Effector CD4-positive, alpha-beta T cell (primary cell): ENCODE data around the gene GRIK2.

Source experiments
- DNase-seq: peaks from one replicate; pipeline ENCODE4 v3.0.0-alpha.2; 2020

The GRIK2 gene

GRCh38 chr6:101728388-101728787, 334.9 kb downstream of the GRIK2 start:
- no peak for DNase-seq

DNA sequence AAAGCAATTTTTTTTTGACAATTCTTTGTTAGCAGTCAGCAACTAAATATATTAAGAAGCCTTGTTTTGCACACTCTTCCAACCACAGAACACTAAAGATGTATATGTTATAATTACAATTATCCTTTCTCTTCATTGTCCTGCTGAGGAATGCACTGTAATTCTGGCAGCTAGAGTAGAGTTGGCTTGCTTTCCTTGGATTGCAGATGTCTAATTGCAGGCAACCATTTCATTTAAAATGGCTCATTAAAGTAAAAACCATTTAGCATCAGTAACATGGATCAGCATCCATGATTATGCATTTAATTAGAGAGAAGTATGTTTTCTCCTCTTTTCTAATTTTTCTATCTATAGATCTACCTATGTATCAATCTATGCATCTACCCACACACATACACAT, 335.4 kb downstream of the GRIK2 start:
- DNase-seq = no peak

DNA sequence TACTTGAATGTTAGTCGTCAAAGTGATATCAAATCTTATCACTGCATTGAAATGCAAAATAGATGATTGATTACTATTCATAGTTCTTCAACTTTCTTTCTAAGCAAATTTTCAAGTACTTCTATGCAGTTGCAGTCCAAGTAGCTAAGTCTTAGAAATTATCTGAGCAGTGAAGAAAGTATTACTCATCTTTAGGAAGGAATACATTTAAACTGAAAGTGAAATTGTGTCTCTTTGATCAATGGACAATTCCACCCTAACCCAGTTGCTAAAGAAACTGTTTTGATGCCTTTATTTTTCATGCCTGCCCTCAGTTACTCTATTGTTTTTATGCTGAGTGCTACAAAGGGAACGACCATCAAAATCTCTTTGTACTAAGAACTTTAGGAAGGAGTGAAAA, 337.4 kb downstream of the GRIK2 start:
- DNase-seq = no peak

DNA sequence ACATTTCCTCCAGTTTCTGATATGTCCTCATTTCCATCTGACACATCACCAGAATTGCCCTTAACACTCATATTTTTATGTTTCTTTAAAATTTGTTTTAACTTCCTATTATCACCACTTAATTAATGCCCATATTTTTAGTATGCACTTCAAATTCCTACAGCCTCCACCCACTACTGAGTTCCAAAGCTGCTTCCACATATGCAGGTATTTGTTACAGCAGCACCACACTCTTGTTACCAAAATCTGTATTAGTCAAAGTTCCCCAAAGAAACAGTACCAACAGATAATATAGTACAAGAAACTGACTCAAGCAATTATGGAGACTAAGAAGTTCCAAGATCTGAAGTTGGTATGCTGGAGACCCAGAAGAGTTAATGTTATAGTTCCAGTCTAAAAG, 340.4 kb downstream of the GRIK2 start:
- DNase-seq = no peak

DNA sequence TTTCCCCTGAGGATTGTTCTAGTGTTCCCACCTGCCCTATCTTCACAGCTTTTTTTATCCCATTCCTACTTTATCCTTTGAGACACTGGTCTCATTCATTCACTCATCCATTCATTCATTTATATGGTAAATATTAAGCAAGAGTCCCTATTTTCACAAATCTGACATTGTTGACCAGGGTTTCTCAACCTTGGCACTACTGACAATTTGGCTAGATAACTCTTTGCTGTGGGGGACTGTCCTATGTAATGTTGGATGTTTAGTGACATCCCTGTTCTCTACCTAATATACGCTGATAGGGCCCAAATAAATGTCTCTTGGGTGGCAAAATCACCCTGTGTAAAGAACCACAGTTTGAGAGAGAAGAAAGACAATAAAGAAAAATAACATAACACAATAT, 345.0 kb downstream of the GRIK2 start:
- no peak for DNase-seq

- DNase-seq = no peak
Measured at GRCh38 chr6:101740631-101741030, 347.1 kb downstream of the GRIK2 start.

- no peak for DNase-seq
Measured at GRCh38 chr6:101741474-101742171, 348.1 kb downstream of the GRIK2 start.

DNA sequence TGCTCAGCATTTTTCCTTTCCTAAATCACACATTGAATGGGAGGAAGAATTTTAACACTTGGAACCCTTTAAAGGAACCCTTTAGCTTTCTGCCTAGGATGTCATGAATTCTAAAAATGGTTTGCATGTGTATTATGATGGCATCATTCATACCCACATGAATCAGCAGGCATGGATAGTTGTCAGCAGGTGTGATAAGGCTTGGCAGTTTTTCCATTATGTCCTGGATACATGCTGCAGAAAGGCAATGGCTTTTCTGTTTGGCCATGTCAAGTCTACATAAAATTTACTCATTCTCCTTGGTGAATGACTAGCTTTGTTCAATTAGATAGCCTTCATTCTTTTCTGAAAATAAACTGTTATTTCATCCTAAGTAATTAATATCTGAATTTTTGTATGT, 353.7 kb downstream of the GRIK2 start:
- no peak for DNase-seq

- DNase-seq = no peak
Measured at GRCh38 chr6:101747716-101748115, 354.2 kb downstream of the GRIK2 start.

DNA sequence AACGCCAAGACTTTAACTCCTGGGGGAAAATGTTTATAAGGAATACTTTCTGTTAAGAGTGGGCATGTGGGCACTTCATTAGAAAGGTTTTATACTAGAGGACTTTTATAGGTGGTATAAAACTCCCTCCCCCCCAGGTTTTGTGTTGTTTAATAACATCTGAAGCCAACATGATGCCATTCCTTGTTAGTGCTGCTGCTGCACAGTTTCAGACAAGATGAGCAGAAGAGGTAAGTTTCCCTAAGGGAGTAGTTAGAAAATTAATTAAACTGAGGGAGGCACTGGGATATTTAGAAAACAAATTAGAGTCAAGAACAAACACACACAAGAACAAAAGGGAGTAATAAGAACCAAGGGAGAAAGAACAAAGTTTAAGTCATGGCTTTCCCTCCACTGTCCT, 362.4 kb downstream of the GRIK2 start:
- DNase-seq = no peak

DNA sequence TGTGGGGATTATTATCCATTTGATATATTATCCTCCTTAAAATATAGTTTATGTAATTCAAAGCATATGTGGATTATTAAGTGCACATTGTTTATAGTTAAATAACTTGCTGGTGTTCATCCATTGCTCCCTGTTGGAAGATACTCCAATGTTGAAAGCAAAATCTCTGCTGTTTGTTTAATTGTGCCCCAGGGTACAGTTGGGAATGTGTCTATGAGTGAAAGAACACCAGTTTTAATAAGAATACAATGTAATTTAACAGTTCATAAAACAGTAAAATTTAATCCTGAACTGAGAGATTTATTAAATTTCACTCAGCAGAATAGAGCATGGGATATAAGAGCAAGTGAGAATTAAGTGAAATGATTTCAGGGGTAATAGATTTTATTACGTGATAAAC, 364.9 kb downstream of the GRIK2 start:
- no peak for DNase-seq

DNA sequence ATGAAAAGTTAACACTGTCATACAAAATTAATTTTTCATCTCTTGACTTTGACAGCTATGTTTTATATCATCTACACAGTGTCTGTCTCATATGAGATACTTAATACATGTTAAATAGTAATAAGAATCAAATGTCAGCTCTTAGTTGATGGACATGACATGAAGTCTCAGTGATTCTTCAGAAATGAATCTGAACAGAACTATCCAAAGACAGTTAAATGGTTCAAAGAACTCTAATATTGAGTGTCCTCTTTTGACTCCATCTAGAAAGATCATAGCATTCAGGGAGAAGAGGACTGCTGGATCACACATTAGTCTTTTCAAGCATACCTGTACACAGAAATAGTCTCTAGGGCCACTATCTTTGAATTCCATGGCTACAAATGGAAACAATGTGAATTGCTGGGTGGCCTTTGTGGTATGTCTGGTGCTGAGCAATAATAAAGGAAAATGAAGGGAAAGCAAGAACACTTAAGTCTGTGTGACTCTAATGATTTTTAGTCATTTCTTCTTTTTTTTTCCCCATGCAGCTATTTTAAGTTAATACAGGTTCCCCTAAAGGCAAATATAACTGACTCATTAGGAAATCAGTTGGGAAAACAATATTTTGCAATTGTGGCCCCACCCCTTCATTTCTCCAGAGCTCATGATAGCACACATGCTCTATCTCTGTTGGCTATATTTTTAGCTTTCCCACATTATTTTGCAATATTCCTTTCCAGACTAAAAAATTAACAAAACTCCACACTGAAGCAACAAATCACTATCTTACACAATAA, 367.5 kb downstream of the GRIK2 start:
- DNase-seq = no peak

GRCh38 chr6:101762851-101763250, 369.3 kb downstream of the GRIK2 start:
- no peak for DNase-seq

- no peak for DNase-seq
Measured at GRCh38 chr6:101765281-101765680, 371.8 kb downstream of the GRIK2 start.

DNA sequence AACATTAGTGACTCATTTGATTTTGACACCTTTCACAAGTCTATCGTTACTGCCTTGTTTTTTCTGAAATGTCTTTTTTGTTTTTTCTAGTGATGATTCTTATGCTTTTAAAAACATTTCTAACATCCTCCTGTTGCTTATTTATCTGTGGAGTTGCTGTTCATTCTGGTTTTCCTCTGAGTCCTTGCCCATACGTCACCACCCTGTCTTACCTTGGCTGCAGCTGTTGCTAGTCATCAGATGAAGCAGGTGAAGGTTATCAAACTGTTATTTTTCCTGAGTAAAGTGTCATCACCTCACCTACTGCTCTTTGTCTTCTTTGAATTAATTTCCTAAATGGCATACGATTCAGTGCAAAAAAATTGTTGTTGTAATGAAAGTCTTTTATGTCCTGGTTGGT, 376.6 kb downstream of the GRIK2 start:
- no peak for DNase-seq

DNA sequence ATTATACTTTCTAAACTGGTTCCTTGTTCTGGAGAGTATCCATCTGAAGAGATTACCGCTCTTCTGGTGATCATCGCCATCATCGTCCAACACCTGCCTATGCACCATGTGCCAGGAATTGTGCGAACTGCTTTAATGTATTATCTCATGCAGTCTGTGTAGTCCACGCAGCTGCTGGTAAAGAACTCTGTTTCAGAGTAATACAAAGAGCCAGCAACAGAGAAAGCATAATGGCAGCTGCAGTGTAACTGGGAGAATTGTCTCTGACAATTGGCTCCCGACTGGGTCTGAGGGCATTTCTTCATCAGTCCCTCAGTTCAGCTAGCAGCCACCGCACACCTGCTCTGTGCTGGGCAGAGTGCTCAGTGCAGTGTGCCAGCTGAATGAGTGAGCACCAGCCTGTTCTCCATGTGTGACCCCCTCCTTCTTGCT, 383.4 kb downstream of the GRIK2 start:
- no peak for DNase-seq

DNA sequence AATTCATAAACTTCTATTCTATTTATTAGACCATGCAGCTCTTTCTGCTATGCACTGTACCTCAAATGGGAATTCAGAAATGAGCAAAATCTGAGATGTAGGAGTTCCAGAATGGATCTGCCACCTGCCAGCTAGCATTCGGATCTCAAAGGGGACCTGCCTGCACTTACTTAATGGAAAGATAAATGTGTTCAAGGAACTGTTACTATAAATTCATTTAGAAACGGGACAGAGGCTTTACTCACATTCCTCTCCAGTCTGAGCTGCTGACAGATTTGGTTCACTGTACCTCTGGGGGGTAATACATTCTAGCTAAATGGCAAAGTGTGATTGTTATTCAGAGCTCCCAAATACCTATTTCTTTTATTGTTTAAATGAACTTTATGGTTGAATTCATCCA, 384.1 kb downstream of the GRIK2 start:
- DNase-seq = no peak

- no peak for DNase-seq
Measured at GRCh38 chr6:101779051-101779844, 385.7 kb downstream of the GRIK2 start.

DNA sequence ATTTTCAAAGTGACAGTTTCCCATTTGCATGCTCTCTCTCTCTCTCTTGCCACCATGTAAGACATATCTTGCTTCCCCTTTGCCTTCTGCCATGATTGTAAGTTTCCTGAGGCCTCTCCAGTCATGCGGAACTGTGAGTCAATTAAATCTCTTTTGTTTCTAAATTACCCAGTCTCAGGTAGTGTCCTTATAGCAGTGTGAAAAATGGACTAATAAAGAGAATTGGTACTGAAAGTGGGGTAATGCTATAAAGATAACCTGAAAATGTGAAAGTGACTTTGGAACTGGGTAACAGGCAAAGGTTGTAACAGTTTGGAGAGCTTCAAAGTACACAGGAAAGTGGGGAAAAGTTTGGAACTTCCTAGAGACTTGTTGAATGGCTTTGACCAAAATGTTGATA, 389.8 kb downstream of the GRIK2 start:
- no peak for DNase-seq

- no peak for DNase-seq
Measured at GRCh38 chr6:101784094-101784493, 390.6 kb downstream of the GRIK2 start.

DNA sequence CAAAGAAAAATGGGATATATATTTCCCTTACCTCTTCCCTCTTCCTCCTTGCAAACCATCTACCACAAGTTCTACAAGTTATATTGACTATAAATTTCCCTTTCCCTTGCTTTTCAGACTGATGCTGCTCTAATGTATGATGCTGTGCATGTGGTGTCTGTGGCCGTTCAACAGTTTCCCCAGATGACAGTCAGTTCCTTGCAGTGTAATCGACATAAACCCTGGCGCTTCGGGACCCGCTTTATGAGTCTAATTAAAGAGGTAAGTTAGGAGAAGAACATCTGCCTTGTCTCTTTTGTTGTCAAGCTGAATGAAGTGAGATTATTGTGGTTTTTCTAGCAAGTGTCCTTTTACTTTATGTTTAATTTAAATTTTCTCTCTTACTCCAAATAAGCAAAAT, 406.0 kb downstream of the GRIK2 start:
- no peak for DNase-seq

- no peak for DNase-seq
Measured at GRCh38 chr6:101800598-101800997, 407.1 kb downstream of the GRIK2 start.

DNA sequence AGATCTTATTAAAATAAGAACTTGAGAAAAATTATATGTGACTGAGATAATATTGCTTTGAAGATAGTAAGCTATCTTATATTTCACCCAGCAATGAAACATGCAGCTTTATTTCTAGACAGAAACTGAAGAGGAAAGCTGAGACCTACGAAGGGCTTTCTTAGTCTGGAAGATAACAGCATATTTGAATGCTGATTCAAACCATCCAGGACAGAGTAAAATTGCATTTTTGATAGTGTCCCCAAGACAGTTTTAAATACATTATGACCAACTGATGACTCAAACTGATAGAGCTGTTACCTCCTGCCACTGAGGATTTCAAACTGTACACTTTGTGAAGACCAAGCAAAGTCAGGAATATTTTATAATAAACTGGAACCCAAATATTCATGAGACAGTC, 409.6 kb downstream of the GRIK2 start:
- DNase-seq = no peak

DNA sequence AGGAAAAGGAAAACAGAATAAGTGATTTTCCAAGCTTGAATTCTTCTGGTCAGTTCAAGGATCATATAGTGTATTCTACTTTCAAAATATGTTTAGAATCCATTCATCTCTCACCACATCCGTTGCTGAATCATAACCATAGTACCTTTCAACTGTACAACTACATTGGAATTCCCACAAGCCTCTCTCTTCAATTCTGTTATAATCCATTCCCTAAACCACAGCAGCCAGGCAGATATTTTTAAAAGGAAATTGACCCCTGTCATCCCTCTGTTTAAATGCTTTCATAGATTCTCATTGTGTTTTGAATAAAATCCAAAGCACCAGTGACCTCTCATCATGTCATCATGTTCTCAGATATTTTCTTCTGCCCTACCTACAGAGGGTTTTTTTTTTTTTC, 412.7 kb downstream of the GRIK2 start:
- DNase-seq = no peak
